Measurements from ENCODE around the gene RBM23. TPM values are rescaled to one million over a fixed set of nuclear protein-coding genes. Genes with fewer than 3 reads are reported as not detected.

The RBM23 gene
- total and polyA plus RNA-seq, 10 of the 15 experiments (the other 5 are each of a cell fraction or from before 2014, with no cell fraction given) = 54.0 to 72.6 (median 61.3) TPM

DNA sequence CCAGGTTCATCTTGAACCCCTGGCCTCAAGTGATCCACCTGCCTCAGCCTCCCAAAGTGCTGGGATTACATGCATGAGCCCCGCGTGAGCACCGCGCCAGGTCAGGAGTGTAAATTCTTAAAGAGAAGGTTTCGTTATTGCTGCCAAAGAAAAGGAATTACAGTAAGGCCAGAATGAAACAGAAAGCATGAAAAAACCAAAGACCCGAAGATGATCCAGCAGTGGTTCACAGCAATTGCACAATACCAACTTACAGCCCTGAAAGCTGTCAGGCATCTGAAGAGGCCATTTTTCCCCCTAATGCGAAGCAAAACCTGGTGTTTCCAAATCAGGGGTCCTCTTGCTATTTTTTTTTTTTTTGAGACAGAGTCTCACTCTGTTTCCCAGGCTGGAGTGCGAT, 10.3 kb downstream of the RBM23 start:
- ATAC-seq = no peak
- WGBS (ENCODE audit: insufficient coverage, insufficient replicate concordance, low lambda C conversion rate, missing lambda C conversion rate) = 95% methylated on average over 7 of the region's 8 CpGs
- FAIRE-seq = no peak
- BruUV-seq (replicated peaks) = no TSS peak
- ChIA-PET POLR2A (no interaction called here), CTCF (no interaction called here), RAD21 (ENCODE audit: unreplicated experiment) (interaction anchor here (1.1 to 1.3 kb wide), 2 partner anchors 8 to 20 kb away, joined by 3 to 4 read pairs; no protein-coding TSS in a partner anchor), SMC1A (ENCODE audit: uncharacterized antibody, unreplicated experiment) (interaction anchor here (0.9 to 1.3 kb wide), 4 partner anchors 21 to 251 kb away, joined by 3 to 4 read pairs (median 4); no protein-coding TSS in a partner anchor)
- no peak overlapping the region for H3K4me3 ChIP-seq
- peaks cover 11 to 36% of the 10 kb centered on the region in 2 experiments for H3K36me3 ChIP-seq (ENCODE audit: control insufficient read depth in 2 of 2, insufficient read depth in 2 of 2, low read length in 1 of 2)
- no peaks in the 10 kb centered on the region for H3K27me3 ChIP-seq (replicated peaks in 1 of 2; ENCODE audit: control insufficient read depth in 2 of 2, insufficient read depth in 2 of 2, low read length in 1 of 2)
- H3K79me2 ChIP-seq (ENCODE audit: control insufficient read depth, insufficient read depth, low read length) = peaks cover 12% of the 10 kb centered on the region
- H3K27ac ChIP-seq (ENCODE audit: control insufficient read depth, insufficient read depth) = no peak overlapping the region
- no peaks in the 10 kb centered on the region for H4K20me1 ChIP-seq (ENCODE audit: control insufficient read depth, insufficient read depth)
- no peak for TF ChIP-seq NRF1 (conservative IDR thresholded peaks at IDR 0.05; ENCODE audit: low read depth, low read length)
- no peak for TF ChIP-seq STAT3 (IDR thresholded peaks at IDR 0.05; ENCODE audit: low read depth, low read length)
- TF ChIP-seq SIX5 (IDR thresholded peaks at IDR 0.05; ENCODE audit: low read depth, low read length, severe bottlenecking) = no peak
- TF ChIP-seq, protein P1, sequence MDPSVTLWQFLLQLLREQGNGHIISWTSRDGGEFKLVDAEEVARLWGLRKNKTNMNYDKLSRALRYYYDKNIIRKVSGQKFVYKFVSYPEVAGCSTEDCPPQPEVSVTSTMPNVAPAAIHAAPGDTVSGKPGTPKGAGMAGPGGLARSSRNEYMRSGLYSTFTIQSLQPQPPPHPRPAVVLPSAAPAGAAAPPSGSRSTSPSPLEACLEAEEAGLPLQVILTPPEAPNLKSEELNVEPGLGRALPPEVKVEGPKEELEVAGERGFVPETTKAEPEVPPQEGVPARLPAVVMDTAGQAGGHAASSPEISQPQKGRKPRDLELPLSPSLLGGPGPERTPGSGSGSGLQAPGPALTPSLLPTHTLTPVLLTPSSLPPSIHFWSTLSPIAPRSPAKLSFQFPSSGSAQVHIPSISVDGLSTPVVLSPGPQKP (IDR thresholded peaks at IDR 0.05; ENCODE audit: low read depth, low read length) = no peak
- no peak for TF ChIP-seq ZNF217 (IDR thresholded peaks at IDR 0.05)
- no peak for TF ChIP-seq NFYB (IDR thresholded peaks at IDR 0.05; ENCODE audit: insufficient read depth, low read depth, low read length)
- no peak for TF ChIP-seq ATF3 (IDR thresholded peaks at IDR 0.05; ENCODE audit: borderline replicate concordance, extremely low read depth, low read depth, low read length)
- no peak for TF ChIP-seq NR2C1 (IDR thresholded peaks at IDR 0.05)
- TF ChIP-seq, protein P2, sequence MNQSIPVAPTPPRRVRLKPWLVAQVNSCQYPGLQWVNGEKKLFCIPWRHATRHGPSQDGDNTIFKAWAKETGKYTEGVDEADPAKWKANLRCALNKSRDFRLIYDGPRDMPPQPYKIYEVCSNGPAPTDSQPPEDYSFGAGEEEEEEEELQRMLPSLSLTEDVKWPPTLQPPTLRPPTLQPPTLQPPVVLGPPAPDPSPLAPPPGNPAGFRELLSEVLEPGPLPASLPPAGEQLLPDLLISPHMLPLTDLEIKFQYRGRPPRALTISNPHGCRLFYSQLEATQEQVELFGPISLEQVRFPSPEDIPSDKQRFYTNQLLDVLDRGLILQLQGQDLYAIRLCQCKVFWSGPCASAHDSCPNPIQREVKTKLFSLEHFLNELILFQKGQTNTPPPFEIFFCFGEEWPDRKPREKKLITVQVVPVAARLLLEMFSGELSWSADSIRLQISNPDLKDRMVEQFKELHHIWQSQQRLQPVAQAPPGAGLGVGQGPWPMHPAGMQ (IDR thresholded peaks at IDR 0.05; ENCODE audit: borderline replicate concordance) = no peak
- no peak for TF ChIP-seq CEBPB (IDR thresholded peaks at IDR 0.05; ENCODE audit: borderline replicate concordance in 1 of 2, low read depth in 2 of 2, low read length in 2 of 2)
- TF ChIP-seq, protein P3, sequence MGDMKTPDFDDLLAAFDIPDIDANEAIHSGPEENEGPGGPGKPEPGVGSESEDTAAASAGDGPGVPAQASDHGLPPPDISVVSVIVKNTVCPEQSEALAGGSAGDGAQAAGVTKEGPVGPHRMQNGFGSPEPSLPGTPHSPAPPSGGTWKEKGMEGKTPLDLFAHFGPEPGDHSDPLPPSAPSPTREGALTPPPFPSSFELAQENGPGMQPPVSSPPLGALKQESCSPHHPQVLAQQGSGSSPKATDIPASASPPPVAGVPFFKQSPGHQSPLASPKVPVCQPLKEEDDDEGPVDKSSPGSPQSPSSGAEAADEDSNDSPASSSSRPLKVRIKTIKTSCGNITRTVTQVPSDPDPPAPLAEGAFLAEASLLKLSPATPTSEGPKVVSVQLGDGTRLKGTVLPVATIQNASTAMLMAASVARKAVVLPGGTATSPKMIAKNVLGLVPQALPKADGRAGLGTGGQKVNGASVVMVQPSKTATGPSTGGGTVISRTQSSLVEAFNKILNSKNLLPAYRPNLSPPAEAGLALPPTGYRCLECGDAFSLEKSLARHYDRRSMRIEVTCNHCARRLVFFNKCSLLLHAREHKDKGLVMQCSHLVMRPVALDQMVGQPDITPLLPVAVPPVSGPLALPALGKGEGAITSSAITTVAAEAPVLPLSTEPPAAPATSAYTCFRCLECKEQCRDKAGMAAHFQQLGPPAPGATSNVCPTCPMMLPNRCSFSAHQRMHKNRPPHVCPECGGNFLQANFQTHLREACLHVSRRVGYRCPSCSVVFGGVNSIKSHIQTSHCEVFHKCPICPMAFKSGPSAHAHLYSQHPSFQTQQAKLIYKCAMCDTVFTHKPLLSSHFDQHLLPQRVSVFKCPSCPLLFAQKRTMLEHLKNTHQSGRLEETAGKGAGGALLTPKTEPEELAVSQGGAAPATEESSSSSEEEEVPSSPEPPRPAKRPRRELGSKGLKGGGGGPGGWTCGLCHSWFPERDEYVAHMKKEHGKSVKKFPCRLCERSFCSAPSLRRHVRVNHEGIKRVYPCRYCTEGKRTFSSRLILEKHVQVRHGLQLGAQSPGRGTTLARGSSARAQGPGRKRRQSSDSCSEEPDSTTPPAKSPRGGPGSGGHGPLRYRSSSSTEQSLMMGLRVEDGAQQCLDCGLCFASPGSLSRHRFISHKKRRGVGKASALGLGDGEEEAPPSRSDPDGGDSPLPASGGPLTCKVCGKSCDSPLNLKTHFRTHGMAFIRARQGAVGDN (IDR thresholded peaks at IDR 0.05) = no peak
- H3K9ac ChIP-seq (ENCODE audit: control insufficient read depth, insufficient read depth, low read length) = no peak overlapping the region
- no peak overlapping the region for H3K4me2 ChIP-seq (ENCODE audit: control insufficient read depth, insufficient read depth)
- no peak for DNase-seq (ENCODE audit: low read depth, low spot score)
- no peaks in the 10 kb centered on the region for H3K4me1 ChIP-seq (ENCODE audit: control insufficient read depth, insufficient read depth, low read length)
- in situ Hi-C loops (cut with MboI) (no loop called here), intact Hi-C loops (cut with micrococcal nuclease; ENCODE audit: unreplicated experiment) (no loop called here)
- H2AFZ ChIP-seq (ENCODE audit: control insufficient read depth, low read depth, low read length) = no peak overlapping the region
- no peaks in the 10 kb centered on the region for H3K9me3 ChIP-seq (replicated peaks; ENCODE audit: control insufficient read depth, insufficient read depth, low read length)

Data from GM12878 (cell line).